ENCODE results near the gene PKD1L1.
"Not testable (repeated sequence)": the region's sequence is repeated elsewhere in the genome, so short reads cannot be mapped to it uniquely, and the experiment has no call there.

PKD1L1 gene

DNA sequence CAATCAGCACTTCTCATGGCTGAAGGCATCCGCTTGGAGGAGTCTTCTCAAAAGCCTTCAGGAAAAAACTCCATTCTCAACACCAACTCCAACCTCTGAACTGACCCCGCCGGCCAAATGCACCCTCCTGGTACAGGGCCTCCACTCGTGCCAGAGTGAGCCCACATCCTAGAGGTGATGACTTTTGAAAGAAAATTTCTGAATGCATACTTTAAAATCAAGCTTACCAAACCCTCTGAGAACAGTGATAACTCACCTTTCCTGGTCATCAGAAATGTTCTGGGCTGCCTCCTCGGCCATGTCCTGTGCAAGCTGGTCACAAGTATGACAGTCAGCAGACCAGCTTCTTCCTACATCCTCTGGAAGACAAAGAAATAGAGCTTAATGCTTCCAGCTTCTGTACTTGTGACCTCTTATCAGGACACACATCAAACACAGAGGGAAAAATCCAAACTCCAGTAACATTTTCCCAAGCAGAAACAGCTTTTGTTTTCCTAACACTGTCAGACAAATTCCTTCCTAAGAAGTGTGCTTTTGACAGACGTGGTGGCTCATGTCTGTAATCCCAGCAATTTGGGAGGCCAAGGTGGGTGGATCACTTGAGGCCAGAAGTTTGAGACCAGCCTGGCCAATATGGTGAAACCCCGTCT lies at the start of gene PKD1L1:
PKD1L1 (minus strand) TSS at position 326 of the 650 bp plus-strand sequence; CDS start at position 300, 26 bp downstream.
- DNase-seq (ENCODE audit: low spot score) = no peak

DNA sequence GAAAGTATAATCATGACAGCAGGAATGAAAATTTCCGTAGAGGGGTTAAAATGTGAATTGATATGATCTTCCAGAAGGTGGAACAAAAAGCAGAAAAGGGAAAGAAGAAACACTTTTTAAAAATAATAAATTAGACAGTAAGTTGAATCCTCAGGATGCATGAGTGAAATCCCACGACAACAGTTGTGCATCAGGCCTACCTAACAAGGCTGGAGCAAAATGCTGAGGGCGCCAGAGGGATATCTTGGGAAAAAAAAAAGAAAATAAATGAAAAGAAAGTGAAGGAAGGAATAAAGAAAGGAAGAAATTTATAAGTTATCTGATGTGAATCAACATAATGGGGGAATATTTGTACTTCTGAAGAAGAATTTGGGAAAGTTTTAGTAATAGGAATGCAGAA lies 44.2 kb upstream of the PKD1L1 start:
- DNase-seq (ENCODE audit: low spot score) = no peak

GRCh38 chr7:47991741-47992311 lies 43.6 kb upstream of the PKD1L1 start:
- DNase-seq (ENCODE audit: low spot score) = peak; percentile 69

DNA sequence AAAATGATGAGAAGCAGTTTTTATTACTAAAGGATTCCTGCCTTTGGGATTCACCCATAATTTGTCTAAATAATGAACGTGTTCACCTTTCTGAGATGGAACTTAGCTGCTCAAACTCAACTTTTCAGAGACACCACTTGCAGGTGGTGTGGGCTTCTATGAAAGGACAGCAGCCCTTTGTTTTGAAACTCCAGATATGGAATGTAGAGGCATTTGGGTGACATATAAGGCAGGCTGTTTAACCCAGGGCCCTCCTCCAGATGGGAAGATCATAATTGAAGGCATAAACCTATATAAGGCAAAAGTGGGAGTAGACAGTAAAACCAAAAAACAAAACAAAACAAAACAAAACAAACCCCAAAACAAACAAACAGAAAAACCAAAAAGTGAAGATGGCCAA lies 43.0 kb upstream of the PKD1L1 start:
- DNase-seq (ENCODE audit: low spot score) = no peak

DNA sequence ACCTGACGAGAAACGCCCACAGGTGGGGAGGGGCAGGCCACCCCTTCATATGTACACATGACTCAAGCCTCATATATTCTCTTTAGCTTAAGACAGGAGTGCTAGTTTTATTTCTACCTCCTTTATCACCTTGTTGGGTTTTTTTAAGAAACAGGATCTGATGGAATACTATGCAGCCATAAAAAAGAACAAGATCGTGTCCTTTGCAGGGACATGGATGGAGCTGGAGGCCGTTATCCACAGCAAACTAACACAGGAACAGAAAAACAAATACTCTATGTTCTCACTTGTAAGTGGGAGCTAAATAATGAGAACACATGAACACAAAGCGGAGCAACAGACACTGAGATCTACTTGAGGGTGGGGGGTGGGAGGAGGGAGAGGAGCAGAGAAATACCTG lies 42.3 kb upstream of the PKD1L1 start:
- DNase-seq (ENCODE audit: low spot score) = no peak

DNA sequence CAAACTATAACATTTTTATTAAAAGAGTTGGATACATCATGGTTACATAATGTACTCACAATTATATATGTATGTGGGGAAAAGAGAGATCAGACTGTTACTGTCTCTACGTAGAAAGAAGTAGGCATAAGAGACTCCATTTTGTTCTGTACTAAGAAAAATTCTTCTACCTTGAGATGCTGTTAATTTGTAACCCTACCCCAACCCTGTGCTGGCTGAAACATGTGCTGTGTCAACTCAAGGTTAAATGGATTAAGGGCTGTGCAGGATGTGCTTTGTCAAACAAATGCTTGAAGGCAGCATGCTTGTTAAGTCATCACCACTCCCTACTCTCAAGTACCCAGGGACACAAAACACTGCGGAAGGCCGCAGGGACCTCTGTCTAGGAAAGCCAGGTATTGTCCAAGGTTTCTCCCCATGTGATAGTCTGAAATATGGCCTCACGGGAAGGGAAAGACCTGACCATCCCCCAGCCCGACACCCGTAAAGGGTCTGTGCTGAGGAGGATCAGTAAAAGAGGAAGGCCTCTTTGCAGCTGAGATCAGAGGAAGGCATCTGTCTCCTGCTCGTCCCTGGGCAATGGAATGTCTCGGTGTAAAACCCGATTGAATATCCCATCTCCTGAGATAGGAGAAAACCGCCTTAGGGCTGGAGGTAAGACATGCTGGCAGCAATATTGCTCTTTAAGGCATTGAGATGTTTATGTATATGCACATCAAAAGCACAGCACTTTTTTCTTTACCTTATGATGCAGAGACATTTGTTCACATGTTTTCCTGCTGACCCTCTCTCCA lies 41.5 kb upstream of the PKD1L1 start:
- not testable (repeated sequence) for DNase-seq (ENCODE audit: low spot score)

DNA sequence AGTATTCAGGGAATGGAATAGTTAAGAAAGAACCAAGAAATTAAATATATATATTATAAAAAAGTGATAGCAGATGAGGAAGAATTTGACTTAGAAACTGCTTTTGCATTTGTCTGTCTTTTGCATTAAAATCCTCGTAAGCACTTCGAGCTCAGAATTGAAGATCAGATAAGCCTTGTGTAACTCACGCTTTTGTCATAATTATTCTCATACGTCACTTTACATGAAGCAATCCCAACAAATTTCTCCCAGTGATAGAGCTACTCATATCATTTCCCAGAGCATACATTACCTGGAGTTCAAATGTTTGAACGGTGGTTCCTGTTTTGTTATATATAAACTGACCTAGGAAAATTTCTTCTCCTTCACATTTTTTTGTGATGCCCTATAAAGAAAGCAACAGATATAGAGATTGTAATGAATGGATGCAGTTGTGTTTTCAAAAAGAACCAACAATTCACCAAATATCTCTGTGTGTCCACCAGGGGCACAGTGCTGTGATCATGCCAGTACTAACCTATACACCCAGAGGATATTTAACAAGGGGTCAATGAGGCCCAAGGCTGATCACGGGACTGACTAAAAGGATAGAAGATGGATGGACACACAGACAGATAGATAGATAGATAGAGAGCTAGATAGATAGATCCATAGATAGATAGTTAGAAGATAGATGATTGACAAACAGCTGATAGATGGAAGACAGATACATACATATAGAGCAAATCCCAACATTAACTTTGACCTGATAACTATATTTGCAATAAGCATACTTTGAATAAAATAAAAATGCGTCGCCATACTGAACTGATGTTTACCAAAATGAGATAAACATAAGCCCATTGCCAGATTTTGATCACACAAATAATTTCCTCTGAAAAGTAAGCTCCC lies 40.5 kb upstream of the PKD1L1 start:
- no peak for DNase-seq (ENCODE audit: low spot score)

- no peak for DNase-seq (ENCODE audit: low spot score)
Measured at GRCh38 chr7:47982610-47983009, 34.3 kb upstream of the PKD1L1 start.

DNA sequence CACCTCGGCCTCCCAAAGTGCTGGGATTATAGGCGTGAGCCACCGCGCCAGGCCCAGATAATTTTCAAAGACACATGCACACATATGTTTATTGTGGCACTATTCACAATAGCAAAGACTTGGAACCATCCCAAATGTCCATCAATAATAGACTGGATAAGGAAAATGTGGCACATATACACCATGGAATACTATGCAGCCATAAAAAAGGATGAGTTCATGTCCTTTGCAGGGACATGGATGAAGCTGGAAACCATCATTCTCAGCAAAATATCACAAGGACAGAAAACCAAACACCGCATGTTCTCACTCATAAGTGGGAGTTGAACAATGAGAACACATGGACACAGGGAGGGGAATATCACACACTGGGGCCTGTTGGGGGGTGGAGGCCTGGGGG lies 32.4 kb upstream of the PKD1L1 start:
- DNase-seq (ENCODE audit: low spot score) = not testable (repeated sequence)

DNA sequence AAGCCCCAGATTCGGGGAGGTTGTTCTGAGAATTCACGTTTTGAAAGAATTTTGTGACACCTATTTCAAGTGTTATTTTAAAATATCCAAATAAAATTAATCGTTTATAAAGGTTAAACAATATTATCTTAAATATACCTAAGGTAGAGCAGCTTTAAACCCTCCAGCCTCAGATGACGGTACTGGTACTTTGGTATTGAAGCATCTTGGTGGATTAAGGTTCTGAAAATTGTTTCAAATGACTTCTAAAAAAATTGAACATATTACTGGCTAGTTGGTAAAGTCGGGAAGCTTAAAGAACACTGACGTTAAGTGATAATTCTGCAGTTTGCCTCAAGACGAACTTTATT lies 31.5 kb upstream of the PKD1L1 start:
- no peak for DNase-seq (ENCODE audit: low spot score)

DNA sequence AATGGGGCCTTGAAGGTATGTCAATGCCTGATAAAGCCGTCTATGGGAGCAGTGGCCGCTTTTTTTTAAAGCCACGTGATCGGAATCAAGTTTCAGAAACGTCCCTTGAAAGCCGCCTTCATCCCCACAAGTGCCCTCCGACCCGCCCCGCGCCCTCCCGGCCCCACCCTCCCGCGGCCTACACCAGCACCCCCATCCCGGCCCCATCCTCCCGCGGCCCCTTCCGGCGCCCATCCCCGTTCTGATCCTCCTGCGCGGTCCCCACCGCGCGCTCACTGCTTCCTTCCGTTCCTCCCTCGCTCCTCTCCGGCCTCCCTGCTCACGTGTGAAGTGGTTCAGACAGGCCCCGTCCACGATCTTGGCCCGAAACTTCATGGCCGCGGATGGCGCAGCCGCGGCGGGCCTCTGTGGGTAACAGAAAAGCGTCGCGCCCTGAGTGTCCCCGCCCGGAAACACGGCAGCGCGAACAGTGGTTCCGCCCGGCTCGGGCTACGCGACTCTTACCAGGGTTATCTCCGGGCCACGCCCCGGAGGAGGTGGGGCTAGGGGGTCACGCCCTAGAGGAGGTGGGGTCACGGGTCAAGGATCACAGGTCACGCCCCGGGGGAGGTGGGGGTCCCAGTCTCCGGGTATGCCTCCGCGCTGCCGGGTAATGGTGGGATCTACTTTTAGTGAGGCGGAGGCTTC lies 31.0 kb upstream of the PKD1L1 start, which contains the start of gene HUS1:
HUS1 (minus strand) TSS at position 471 of the 687 bp plus-strand sequence; CDS start at position 375, 96 bp downstream.
- peak; percentile 93 for DNase-seq (ENCODE audit: low spot score)

DNA sequence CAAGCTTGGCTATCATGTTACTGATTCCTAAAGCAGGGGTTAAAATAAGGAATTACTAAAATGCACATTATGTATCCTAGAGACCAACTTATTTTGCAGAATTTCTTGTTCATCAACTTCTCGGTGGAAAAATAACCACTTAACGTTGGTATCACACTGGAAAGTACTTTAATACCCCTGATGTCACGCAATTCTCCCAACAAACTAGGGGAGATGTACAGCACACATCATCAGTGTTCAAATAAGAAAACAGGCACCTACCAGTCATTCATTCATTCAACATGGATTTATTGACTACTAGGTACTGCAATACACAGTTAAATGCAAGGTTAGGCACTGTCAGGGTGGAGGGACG lies 30.5 kb upstream of the PKD1L1 start:
- DNase-seq (ENCODE audit: low spot score) = no peak

DNA sequence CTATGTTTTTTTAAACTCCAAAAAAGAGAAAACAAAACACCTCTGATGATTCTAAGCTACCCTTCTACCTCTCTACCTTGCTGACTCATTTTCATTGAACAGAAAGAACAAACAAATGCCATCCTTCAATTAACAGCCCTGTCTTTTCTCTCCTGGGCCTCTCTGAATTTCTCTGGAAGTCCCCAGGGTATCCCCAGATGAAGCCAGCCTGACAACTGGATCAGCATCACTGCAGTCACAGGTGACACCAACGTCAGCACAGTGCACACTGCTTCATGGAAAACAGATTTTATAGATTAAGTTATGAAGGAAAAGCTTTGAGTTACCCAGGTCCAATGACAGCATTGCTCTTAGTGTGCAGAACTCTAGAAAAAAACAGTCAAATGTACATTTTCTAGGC lies 25.5 kb upstream of the PKD1L1 start:
- no peak for DNase-seq (ENCODE audit: low spot score)

- DNase-seq (ENCODE audit: low spot score) = no peak
Measured at GRCh38 chr7:47970761-47971160, 22.5 kb upstream of the PKD1L1 start.

DNA sequence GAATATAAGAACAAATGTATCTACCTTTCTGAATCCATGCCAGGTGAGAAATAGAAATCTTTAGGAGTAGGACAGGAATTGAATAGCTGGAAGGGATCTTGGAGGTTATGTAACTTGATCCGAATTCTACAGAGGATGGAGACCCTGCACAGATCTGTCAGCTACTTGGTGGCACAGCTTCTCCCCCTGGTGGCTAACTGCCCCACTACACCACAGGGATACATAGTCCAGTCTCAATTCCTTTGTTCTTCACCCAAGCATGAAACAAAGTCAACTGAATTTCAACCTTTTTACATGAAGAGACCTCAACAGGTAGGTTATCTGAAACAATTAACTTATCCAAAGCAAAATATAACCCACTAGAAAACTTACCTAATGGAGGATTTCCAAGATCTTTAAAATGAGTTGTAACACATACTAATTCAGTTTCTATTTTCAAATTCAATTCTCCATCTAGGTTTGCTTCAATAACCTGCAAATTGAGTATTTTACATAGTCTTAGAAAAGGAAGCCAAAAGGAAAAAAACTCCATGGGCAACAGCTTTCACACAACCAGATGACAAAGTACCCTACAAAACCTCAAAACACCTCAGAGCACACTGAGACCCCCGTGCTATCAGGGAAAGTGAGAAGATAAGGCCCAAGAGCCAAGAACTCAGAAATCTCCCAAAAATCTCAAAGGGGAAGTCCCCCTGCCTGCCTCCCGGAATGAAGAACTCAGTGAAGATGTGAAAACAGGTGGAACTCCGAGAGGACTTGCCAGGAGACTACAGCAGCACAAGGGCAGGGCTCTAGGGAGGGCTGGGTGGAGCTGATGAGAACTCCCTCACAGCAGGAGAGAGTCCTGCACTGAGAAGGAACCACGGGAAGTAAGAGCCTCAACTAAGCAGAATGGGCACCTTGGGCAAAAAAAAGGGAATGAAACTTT lies 20.8 kb upstream of the PKD1L1 start:
- DNase-seq (ENCODE audit: low spot score) = peak; percentile 37

DNA sequence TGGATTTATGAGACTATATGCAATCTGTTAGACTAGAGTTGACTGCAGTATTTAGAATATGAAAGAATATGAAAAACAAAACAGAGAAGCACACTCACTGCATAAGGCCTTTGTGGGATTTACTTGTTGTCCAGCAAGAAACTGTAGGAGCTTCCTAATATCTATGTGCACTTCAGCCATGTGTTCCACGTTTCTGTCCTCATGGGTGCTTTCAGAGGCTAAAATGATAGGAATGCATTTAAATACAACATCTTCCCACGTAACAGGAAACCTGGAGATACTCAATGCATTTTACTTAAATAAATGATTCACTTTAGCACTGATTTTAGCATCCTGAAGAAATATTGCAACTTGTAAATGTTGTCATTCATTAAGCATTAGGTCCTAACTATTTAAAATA lies 19.4 kb upstream of the PKD1L1 start:
- DNase-seq (ENCODE audit: low spot score) = no peak

DNA sequence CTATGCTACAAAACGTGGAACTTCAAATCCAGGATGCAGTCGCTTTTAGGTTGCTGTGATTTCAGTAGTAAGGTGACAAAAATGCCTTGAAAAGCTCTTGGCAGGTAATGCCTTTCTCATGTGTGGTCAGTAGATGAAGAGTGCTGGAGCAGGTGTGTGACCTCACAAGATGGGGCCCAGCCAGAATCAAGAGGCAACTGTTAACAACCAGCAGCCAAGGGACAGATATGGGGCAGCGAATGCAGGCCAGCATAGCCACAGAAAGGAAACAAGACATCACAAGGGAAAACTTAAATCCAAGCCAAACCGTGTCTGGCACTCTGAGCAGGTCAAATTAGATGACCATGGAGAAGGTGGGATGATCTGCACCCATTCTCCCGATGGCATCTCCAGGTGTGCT lies 18.9 kb upstream of the PKD1L1 start:
- no peak for DNase-seq (ENCODE audit: low spot score)

- DNase-seq (ENCODE audit: low spot score) = no peak
Measured at GRCh38 chr7:47965456-47965855, 17.2 kb upstream of the PKD1L1 start.

GRCh38 chr7:47962262-47962661 lies 14.0 kb upstream of the PKD1L1 start:
- no peak for DNase-seq (ENCODE audit: low spot score)

- no peak for DNase-seq (ENCODE audit: low spot score)
Measured at GRCh38 chr7:47957156-47957555, 8.9 kb upstream of the PKD1L1 start.

DNA sequence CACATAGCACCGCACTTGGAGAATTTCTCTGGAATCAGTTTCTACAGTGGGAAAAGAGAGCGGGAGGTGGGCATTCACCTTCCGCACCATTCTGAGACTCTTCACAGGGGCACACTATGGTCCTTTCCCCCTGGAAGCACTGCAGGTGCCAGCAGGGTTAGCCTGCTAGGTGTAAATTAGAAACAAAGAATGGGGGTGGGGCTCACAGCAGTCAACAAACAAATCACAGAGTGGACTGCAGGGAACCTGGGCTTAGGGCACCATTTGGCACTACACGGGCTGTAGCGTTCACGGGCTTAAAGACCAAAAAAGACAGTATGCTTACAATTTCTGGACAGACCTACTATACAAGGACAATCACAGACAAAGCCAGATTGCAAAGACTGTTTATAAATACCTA lies 8.0 kb upstream of the PKD1L1 start:
- no peak for DNase-seq (ENCODE audit: low spot score)
